Ovary (tissue), 9 donors: ENCODE measurements around the gene ECD. TPM values are rescaled to one million over a fixed set of nuclear protein-coding genes. Genes with fewer than 3 reads are reported as not detected.

Experiments
- DNase-seq, 5 donors: peaks; one replicate each; pipeline ENCODE4 v3.0.0-alpha.2; 2019 to 2020
- H3K27ac ChIP-seq, 2 donors: fragments of 200-600 bp; one replicate each; pipeline versions ENCODE4 v1.5.1 to v1.8.0; 2019 to 2022
- H3K27me3 ChIP-seq: fragments of 200-600 bp; one replicate; pipeline ENCODE4 v1.8.0; 2022
- H3K36me3 ChIP-seq: fragments of 200-600 bp; sonication (generic); one replicate; pipeline ENCODE4 v1.5.1; 2019
- H3K4me1 ChIP-seq: one replicate; pipeline ENCODE4 v1.8.1; 2013; ENCODE audit warnings: mild to moderate bottlenecking, moderate library complexity; ENCODE audit not compliant: insufficient read depth
- H3K4me3 ChIP-seq: fragments of 200-600 bp; sonication (generic); one replicate; pipeline ENCODE4 v1.5.1; 2017
- H3K9me3 ChIP-seq, 2 donors: fragments of 200-600 bp in 1 of 2; sonication (generic) in 1 of 2; one replicate each; pipeline versions ENCODE4 v1.5.1 to v1.8.1; 2013 to 2019; ENCODE audit warnings: mild to moderate bottlenecking in 1 of 2, moderate library complexity in 1 of 2
- EP300 ChIP-seq: sonication (generic); formaldehyde crosslinking; IDR thresholded peaks from one replicate; pipeline ENCODE4 v1.6.1; 2017; ENCODE audit warnings: antibody characterized with exemption
- POLR2A ChIP-seq: fragments of 450-650 bp; IDR thresholded peaks from one replicate; pipeline ENCODE4 v1.6.1; 2017; ENCODE audit warnings: antibody characterized with exemption, mild to moderate bottlenecking, moderate library complexity
- WGBS, 3 donors: extraction: QIAGEN DNeasy Blood & Tissue Kit in 1 of 3; methylation state at CpG; one replicate each; pipeline versions ENCODE4 v1.1.5 to v1.1.7; 2013 to 2017; 5-methylcytosine and 5-hydroxymethylcytosine counted together
- intact Hi-C, 4 donors: fragments of 100-400 bp; cut with DNase I; formaldehyde crosslinking; loops; one replicate each; pipeline versions ENCODE4 v1.11.0 to v1.15.1; 2022 to 2023
- polyA plus RNA-seq, 2 donors: library from polyadenylated mRNA; stranded (reverse); fragments of 200-250 nt in 1 of 2; fragments of 350-450 nt in 1 of 2; fragmentation: Illumina TruSeq in 1 of 2; extraction: RNeasy Lipid Tissue Mini Kit (QIAGEN cat#74804) in 1 of 2; gene quantifications; one replicate each; pipeline ENCODE4 v1.2.3, GENCODE V29; 2013 to 2014
- total RNA-seq, 7 donors: library from RNA; depleted of rRNA in 2 of 7; stranded (reverse); fragments of >200 nt in 2 of 7; fragmentation: NEBNext Ultra II Directional in 3 of 7; extraction: Animal tissue kit (Norgen Biotek cat#: 25700) in 3 of 7; gene quantifications; one replicate each; pipeline versions ENCODE4 v1.1.0 to v1.2.4, GENCODE V29; 2016 to 2023
- TF ChIP-seq, protein P1 (sequence below), 3 donors: fragments of 450-650 bp in 2 of 3; fragments of 200-600 bp in 1 of 3; IDR thresholded peaks; one replicate each; pipeline versions ENCODE4 v1.5.1 to v1.8.0; 2016 to 2022; ENCODE audit warnings: antibody characterized with exemption in 3 of 3, mild to moderate bottlenecking in 1 of 3
- donor health status: DM: no; HTN: no; CAD: no; lungs with moderate emphysema.
- donor health status: DM: no; HTN: no; CAD: no.
- donor health status: Bipolar disorder and iron deficiency.
- donor health status: DM: yes; HTN: yes; CAD: no.
- donor health status: DM: no; HTN: no; CAD: no.
- donor health status: DM: yes; HTN: yes; CAD: no.

The ECD gene
- total and polyA plus RNA-seq, 9 donors = 14.7 to 28.2 (median 22.8) TPM

DNA sequence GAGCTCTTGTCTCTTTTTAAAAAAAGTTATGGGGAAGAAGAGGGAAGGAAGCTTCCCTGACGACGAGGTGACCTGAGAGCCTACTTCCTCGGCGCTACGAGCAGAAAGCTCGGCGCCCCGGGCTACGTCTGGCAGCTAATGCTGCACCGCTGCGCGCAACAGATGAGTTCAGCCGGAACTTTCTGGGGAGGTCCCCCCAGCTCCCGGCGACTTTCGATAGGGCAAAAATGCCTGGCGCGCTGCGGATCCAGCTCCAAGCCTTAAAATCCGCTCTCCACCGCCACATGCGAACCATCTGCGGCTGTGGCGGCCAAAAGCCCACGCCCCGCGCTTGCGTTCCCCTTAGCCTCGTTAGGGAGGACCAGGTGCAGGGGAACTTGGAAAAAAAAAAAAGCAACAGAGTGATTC, 71.8 kb downstream of the ECD start:
- 0 to 1% (median 0%) methylated on average over 23 to 29 of the region's 29 CpGs for WGBS, 3 donors
- peak; percentile 58 to 78 (median 70) for DNase-seq

DNA sequence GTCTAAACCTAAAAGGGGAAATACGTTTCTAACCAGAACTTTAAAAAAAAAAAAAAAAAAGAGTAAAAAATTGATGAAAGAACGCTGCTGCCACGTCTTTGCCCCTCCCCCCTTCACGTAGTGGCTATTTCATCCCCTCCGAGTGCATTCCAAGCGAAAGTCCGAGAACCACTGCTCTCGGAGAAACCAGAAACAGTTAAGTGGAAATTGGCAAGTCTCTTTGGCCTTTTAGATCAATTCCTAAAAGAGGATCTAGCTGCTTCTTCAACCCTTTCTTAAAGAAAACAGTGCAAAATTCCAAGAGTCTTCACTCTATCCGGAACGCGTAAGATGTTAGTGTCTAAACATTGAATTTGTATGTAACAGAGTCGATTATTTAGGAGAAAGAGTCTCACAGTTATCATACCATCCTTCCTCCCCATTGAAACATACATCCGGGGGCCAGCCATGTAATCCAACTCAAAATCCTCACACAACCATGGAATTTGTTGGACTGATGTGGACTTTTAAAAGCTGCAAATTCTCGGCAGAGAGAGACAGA, 72.3 kb downstream of the ECD start:
- Histone ChIP-seq H3K27me3 (no peaks in the 10 kb centered on the region), H3K9me3 (no peaks in the 10 kb centered on the region), H3K4me3 (peak overlapping the region; percentile 49), H3K36me3 (no peaks in the 10 kb centered on the region), H3K4me1 (peaks cover 7% of the 10 kb centered on the region), H3K27ac (peak overlapping the region; percentile 97 to 99)
- TF ChIP-seq EP300 (no peak), POLR2A (no peak)
- TF ChIP-seq, protein P1, sequence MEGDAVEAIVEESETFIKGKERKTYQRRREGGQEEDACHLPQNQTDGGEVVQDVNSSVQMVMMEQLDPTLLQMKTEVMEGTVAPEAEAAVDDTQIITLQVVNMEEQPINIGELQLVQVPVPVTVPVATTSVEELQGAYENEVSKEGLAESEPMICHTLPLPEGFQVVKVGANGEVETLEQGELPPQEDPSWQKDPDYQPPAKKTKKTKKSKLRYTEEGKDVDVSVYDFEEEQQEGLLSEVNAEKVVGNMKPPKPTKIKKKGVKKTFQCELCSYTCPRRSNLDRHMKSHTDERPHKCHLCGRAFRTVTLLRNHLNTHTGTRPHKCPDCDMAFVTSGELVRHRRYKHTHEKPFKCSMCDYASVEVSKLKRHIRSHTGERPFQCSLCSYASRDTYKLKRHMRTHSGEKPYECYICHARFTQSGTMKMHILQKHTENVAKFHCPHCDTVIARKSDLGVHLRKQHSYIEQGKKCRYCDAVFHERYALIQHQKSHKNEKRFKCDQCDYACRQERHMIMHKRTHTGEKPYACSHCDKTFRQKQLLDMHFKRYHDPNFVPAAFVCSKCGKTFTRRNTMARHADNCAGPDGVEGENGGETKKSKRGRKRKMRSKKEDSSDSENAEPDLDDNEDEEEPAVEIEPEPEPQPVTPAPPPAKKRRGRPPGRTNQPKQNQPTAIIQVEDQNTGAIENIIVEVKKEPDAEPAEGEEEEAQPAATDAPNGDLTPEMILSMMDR (IDR thresholded peaks at IDR 0.05) = no peak
- intact Hi-C loops = loop anchor here in 1 of 4 donors (2.0 kb wide), 1 partner anchor 63 kb away; no protein-coding TSS in a partner anchor
- DNase-seq = peak; percentile 53 to 77 (median 63)
- WGBS, 3 donors = 0 to 1% (median 1%) methylated on average over 14 of the region's 14 CpGs

More for the DNA sequence above, 71.8 kb downstream of the ECD start:
- peaks cover 7% of the 10 kb centered on the region for H3K4me1 ChIP-seq
- TF ChIP-seq, protein P1 (IDR thresholded peaks at IDR 0.05) = no peak
- no peak for TF ChIP-seq POLR2A
- TF ChIP-seq EP300 = no peak
- peak overlapping the region; percentile 97 to 99 for H3K27ac ChIP-seq
- intact Hi-C loops = loop anchor here in 1 of 4 donors (2.0 kb wide), 1 partner anchor 63 kb away; no protein-coding TSS in a partner anchor
- H3K27me3 ChIP-seq = no peaks in the 10 kb centered on the region
- H3K4me3 ChIP-seq = peak overlapping the region; percentile 49
- no peaks in the 10 kb centered on the region for H3K9me3 ChIP-seq
- H3K36me3 ChIP-seq = no peaks in the 10 kb centered on the region

DNA sequence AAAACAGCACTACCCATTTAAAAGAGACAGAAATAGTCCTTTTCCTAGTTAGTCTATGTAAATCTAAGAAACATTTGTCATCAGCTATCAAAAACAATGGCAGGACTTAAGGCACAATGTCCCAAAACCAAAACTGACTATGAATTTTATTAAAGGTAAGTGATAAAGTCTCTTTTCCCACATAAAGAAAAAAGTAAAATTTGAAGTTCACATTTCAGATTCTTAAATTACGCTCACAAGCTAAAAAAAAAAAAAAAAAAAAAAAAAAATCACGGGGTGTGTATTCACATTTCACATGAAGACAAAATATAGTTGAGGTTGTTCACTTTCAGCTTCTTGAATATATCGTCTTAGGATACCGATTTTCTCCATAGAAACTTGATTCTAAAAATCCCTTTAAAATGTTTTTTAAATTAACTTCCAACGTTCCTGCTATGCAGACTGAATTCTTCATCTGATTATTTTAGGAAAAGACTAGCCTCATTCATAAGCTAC, 72.8 kb downstream of the ECD start:
- WGBS, 3 donors = 0 to 2% (median 1%) methylated on average over 5 of the region's 5 CpGs
- Histone ChIP-seq H3K27me3 (no peaks in the 10 kb centered on the region), H3K4me3 (peak overlapping the region; percentile 49), H3K36me3 (no peaks in the 10 kb centered on the region), H3K9me3 (no peaks in the 10 kb centered on the region), H3K27ac (peak overlapping the region; percentile 97 to 99), H3K4me1 (peaks cover 7% of the 10 kb centered on the region)
- intact Hi-C loops = no loop called here
- TF ChIP-seq POLR2A (no peak), EP300 (no peak)
- TF ChIP-seq, protein P1 (IDR thresholded peaks at IDR 0.05) = no peak
- DNase-seq = no peak

DNA sequence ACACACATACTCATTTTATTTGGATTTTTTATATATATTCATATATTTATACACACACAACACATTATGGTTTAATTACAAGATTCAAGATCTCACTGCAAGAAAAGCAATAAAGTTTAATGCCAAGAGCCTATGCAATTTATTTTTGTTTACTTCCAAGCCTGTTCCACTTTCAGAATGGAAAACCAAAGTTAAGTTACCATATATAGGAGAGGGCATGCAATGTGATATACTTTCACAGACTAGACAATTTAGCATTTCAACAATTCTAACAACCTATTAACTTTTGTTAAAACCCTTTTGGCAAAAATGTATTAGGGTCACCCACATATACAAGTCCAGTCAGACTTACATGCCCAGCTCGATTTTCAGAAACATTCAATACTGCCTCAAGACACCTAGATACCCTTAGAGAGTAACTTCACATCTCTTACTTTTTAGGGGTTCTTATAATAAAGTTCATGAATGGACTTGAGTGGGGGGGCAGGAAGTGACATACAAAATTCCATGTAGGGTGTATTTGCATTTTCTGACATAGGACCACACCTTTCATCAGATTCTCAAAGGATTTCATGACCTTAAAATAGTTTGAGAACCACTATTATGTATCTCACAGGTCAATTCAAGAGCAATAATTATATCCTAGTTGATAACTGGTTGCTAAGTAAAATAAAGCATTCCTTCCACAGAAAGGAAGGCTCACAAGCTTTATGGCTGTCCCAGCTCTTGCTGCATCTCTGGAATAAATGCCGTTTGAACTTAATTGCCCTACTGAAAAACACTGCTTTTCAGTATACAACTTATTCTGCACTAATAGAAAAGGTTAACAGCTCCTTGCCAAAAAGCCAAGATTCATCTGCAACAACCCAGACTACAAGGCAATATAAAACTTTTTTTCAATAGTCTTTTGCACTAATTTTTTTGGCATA, 73.6 kb downstream of the ECD start:
- intact Hi-C loops = no loop called here
- WGBS, 3 donors = 11 to 20% (median 11%) methylated on average over 2 of the region's 2 CpGs
- no peak for TF ChIP-seq EP300
- TF ChIP-seq POLR2A = no peak
- TF ChIP-seq, protein P1 (IDR thresholded peaks at IDR 0.05) = no peak
- no peak overlapping the region for H3K4me3 ChIP-seq
- H3K9me3 ChIP-seq = no peaks in the 10 kb centered on the region
- H3K27me3 ChIP-seq = no peaks in the 10 kb centered on the region
- H3K4me1 ChIP-seq = peaks cover 7% of the 10 kb centered on the region
- H3K27ac ChIP-seq = no peak overlapping the region
- no peak for DNase-seq
- H3K36me3 ChIP-seq = no peaks in the 10 kb centered on the region
